Right ventricle myocardium inferior (tissue), 1 donor: ENCODE data around the gene ZBTB1. TPM values are rescaled to one million over a fixed set of nuclear protein-coding genes. Genes with fewer than 3 reads are reported as not detected.
"Not testable (repeated sequence)": the region's sequence is repeated elsewhere in the genome, so short reads cannot be mapped to it uniquely, and the experiment has no call there.

Source experiments
- ATAC-seq: fragments of 200-7000 bp; cut with Tn5 transposase; one replicate; pipeline ENCODE4 v1.9.1; 2020; ENCODE audit warnings: mild to moderate bottlenecking, moderate library complexity
- DNase-seq: peaks from one replicate; pipeline ENCODE4 v3.0.0; 2021; ENCODE audit errors: missing footprints
- intact Hi-C: fragments of 100-400 bp; cut with DNase I; formaldehyde crosslinking; loops from one replicate; pipeline ENCODE4 v1.11.0; 2022
- total RNA-seq: library from RNA; stranded (reverse); fragmentation: NEBNext Ultra II Directional; extraction: Animal tissue kit (Norgen Biotek cat#: 25700); gene quantifications from one replicate; pipeline ENCODE4 v1.2.1, GENCODE V29; 2021
- donor health status: DM: no; HTN: yes; CAD: no; lungs with severe emphysema.

ZBTB1 gene
- total RNA-seq, 1 donor from 2014 or later, result 22.3 TPM

- DNase-seq (no peak), ATAC-seq (no peak)
- intact Hi-C loops, result no loop called here
Observed at GRCh38 chr14:64544607-64545312, 40.2 kb downstream of the ZBTB1 start.

GRCh38 chr14:64549016-64549415 is 44.4 kb downstream of the ZBTB1 start:
- ATAC-seq (no peak), DNase-seq (no peak)
- intact Hi-C loops, result no loop called here

- ATAC-seq (peak; percentile 89), DNase-seq (peak; percentile 62)
- intact Hi-C loops, result no loop called here
Observed at GRCh38 chr14:64549791-64550620, 45.4 kb downstream of the ZBTB1 start, which contains the start of gene PPP1R36. PPP1R36 (plus strand) TSS chr14:64549961; CDS start chr14:64549998, 37 bp downstream.

- DNase-seq (no peak), ATAC-seq (no peak)
- intact Hi-C loops, result no loop called here
Observed at GRCh38 chr14:64550621-64551333, 46.2 kb downstream of the ZBTB1 start.

GRCh38 chr14:64554556-64554955 is 50.0 kb downstream of the ZBTB1 start:
- DNase-seq (no peak), ATAC-seq (no peak)
- intact Hi-C loops, result no loop called here

- no peak for DNase-seq
- no peak for ATAC-seq
- intact Hi-C loops, result no loop called here
Observed at GRCh38 chr14:64556526-64556925, 52.0 kb downstream of the ZBTB1 start.

- DNase-seq, intact Hi-C loops, ATAC-seq: not testable (repeated sequence)
Observed at GRCh38 chr14:64558216-64558615, 53.6 kb downstream of the ZBTB1 start.

- no peak for DNase-seq
- intact Hi-C loops, result no loop called here
Observed at GRCh38 chr14:64561631-64562030, 57.1 kb downstream of the ZBTB1 start.

GRCh38 chr14:64562436-64562835 is 57.9 kb downstream of the ZBTB1 start:
- no peak for DNase-seq
- intact Hi-C loops, result no loop called here
- peak; percentile 51 for ATAC-seq

More at GRCh38 chr14:64561631-64562030, 57.1 kb downstream of the ZBTB1 start:
- no peak for ATAC-seq

GRCh38 chr14:64563696-64564095 is 59.1 kb downstream of the ZBTB1 start:
- ATAC-seq (no peak), DNase-seq (no peak)
- intact Hi-C loops, result no loop called here

GRCh38 chr14:64566651-64567122 is 62.1 kb downstream of the ZBTB1 start:
- no peak for ATAC-seq
- no peak for DNase-seq
- intact Hi-C loops, result no loop called here

- DNase-seq, result no peak
- peak; percentile 93 for ATAC-seq
- intact Hi-C loops, result loop anchor here (2.0 kb wide), 1 partner anchor 28 kb away; the partner anchor contains the start of gene HSPA2
Observed at GRCh38 chr14:64569138-64569631, 64.6 kb downstream of the ZBTB1 start.

GRCh38 chr14:64569646-64570045 is 65.1 kb downstream of the ZBTB1 start:
- intact Hi-C loops, result loop anchor here (2.0 kb wide), 1 partner anchor 29 kb away; the partner anchor contains the start of gene HSPA2
- ATAC-seq, result peak; percentile 8
- not testable (repeated sequence) for DNase-seq

GRCh38 chr14:64572386-64573104 is 68.0 kb downstream of the ZBTB1 start:
- intact Hi-C loops, result no loop called here
- no peak for DNase-seq
- no peak for ATAC-seq

GRCh38 chr14:64573109-64573508 is 68.5 kb downstream of the ZBTB1 start:
- ATAC-seq (peak; percentile 29), DNase-seq (no peak)
- intact Hi-C loops, result no loop called here
